ENCODE data around the gene FBLN2. TPM values are rescaled to one million over a fixed set of nuclear protein-coding genes. Genes with fewer than 3 reads are reported as not detected.

The FBLN2 gene
- total RNA-seq, 1 donor from 2014 or later: 94.3 TPM

DNA sequence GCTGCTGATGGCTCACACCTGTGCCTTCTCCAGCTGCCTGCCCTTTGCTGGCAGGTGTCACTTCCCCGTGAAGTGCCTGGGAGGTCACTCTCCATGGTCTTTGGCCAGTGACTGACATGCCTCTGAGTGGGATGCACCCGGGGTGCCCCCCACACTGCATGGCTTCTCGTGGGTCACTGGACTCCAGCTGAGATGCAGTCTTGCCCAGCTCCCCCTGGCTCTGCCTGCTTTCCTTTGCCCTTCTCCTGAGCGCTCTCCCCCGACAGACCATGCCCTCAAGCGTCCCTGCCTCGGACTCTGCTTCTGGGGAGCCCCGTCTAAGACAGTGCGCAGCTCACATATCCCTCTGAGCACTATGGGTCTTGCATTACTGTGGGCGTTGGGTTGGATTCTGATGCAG is 14.4 kb downstream of the FBLN2 start:
- no peaks in the 10 kb centered on the region for H3K27me3 ChIP-seq
- H3K4me1 ChIP-seq: peaks cover 60% of the 10 kb centered on the region
- H3K4me3 ChIP-seq: no peak overlapping the region
- DNase-seq (ENCODE audit: extremely low spot score in 2 of 2): no peak
- no peaks in the 10 kb centered on the region for H3K36me3 ChIP-seq
- H3K27ac ChIP-seq: peak overlapping the region; percentile 20
- H3K9me3 ChIP-seq: no peaks in the 10 kb centered on the region
- intact Hi-C loops (cut with DNase I): no loop called here
- TF ChIP-seq, protein P1, sequence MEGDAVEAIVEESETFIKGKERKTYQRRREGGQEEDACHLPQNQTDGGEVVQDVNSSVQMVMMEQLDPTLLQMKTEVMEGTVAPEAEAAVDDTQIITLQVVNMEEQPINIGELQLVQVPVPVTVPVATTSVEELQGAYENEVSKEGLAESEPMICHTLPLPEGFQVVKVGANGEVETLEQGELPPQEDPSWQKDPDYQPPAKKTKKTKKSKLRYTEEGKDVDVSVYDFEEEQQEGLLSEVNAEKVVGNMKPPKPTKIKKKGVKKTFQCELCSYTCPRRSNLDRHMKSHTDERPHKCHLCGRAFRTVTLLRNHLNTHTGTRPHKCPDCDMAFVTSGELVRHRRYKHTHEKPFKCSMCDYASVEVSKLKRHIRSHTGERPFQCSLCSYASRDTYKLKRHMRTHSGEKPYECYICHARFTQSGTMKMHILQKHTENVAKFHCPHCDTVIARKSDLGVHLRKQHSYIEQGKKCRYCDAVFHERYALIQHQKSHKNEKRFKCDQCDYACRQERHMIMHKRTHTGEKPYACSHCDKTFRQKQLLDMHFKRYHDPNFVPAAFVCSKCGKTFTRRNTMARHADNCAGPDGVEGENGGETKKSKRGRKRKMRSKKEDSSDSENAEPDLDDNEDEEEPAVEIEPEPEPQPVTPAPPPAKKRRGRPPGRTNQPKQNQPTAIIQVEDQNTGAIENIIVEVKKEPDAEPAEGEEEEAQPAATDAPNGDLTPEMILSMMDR (IDR thresholded peaks at IDR 0.05): no peak
- TF ChIP-seq POLR2AphosphoS5 (IDR thresholded peaks at IDR 0.05; ENCODE audit: insufficient read depth in 1 of 2, low read depth in 1 of 2) (no peak), POLR2A (IDR thresholded peaks at IDR 0.05) (no peak)

DNA sequence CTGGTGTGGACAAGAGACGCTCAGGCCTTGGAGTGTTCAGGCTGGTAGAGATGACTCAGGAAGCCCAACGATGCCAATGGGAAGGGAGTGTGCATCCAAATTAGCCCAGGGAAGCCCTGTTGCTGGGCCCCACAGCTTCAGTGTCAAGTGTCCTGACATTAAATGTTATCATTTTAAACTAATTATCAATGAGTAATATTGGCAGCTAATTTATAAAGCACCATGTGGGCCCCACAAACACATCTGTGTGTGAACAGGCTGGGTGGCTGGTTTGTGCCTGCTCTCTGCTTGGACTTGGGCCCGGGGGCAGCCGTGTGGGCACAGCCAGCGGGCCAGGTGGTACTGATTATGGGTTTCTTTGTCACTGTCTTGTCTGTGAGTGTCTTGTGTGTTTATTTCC is 15.0 kb downstream of the FBLN2 start:
- no peaks in the 10 kb centered on the region for H3K27me3 ChIP-seq
- no peak for DNase-seq (ENCODE audit: extremely low spot score in 2 of 2)
- no peaks in the 10 kb centered on the region for H3K9me3 ChIP-seq
- TF ChIP-seq POLR2A (IDR thresholded peaks at IDR 0.05): no peak
- TF ChIP-seq POLR2AphosphoS5 (IDR thresholded peaks at IDR 0.05; ENCODE audit: insufficient read depth in 1 of 2, low read depth in 1 of 2): no peak
- TF ChIP-seq, protein P1 (IDR thresholded peaks at IDR 0.05): no peak
- intact Hi-C loops (cut with DNase I): no loop called here
- peak overlapping the region; percentile 20 for H3K27ac ChIP-seq
- H3K4me3 ChIP-seq: no peak overlapping the region
- peaks cover 65% of the 10 kb centered on the region for H3K4me1 ChIP-seq
- no peaks in the 10 kb centered on the region for H3K36me3 ChIP-seq

DNA sequence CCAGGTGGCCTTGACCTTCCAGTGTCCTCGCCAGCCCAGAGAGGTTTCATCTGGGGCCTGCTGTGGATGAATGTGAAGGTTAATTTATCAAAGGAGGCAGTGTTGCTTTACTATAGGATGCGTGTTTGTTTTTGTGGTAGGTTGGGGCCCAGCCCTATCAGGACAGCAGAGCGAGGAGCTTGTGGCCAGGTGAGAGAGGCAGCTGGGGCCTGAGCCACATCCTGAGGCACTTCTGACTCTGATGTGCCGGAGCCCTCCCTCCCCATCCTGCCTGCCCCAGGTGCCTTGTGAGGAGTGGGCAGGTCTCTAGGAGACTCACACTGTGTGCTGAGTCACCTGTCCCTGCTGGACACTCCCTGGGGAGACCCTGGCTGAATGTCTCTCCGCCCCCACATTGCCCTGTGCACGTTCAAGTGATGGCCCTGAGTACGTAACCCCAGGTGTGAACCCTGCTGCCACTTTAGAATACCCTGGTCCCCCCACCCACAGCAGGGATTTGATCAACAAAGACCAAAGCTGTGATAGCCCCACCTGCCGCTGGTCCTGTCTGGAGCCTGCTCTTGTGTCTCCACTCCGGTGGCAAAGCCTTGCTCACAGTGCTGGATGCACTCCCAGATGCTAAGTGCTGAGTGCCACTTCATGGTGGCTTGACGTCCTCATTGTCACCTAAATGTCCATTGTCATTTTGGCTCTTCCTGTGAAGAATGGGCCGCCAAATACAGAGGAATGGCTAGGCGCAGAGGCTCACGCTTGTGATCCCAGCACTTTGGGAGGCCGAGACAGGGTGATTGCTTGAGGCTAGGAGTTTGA is 16.0 kb downstream of the FBLN2 start:
- H3K4me1 ChIP-seq: peaks cover 66% of the 10 kb centered on the region
- H3K27ac ChIP-seq: no peak overlapping the region
- no peaks in the 10 kb centered on the region for H3K36me3 ChIP-seq
- no peaks in the 10 kb centered on the region for H3K9me3 ChIP-seq
- H3K27me3 ChIP-seq: no peaks in the 10 kb centered on the region
- DNase-seq (ENCODE audit: extremely low spot score in 2 of 2): no peak
- TF ChIP-seq, protein P1 (IDR thresholded peaks at IDR 0.05): no peak
- no peak overlapping the region for H3K4me3 ChIP-seq
- intact Hi-C loops (cut with DNase I): no loop called here

DNA sequence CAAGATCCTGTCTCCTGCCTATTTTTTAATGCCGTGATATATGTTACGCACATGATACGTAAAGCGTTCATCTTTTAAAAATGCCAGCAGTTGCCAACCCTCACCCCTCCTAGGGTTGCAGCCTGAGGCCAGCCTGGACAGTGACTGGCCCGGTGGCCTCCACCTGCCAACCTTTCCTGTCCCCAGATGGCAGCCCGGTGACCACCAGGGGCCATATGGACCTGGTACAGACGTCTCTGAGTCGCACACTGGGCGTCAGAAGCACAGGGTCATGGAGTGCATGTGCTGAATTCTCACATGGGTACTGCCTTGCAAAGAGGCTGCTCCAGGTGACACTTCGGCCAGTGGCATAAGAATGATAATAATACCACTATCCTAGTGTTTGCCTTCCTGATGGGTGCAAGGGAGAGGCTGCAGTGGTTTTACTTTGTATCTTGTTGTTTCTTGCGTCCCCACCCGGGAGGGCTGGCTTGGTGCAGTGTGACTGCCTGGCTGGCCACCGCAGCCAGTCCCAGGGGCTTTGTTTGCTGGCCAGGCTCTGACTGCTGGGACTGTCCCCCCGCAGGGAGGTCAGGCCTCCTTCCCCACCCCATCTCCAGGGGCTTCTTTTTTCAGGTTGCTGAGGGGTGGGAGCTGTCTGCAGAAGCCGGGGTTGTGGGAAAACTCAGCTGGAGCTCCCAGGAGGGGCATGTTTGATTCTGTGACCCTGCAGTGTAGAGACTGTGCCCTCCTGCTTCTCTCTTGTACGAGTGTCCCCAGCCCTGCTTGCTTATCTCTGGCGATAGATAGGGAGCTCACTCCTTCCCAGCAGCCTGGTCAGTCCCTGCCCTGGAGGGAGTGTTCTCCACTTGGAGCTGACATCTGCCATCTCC is 16.9 kb downstream of the FBLN2 start:
- no peaks in the 10 kb centered on the region for H3K36me3 ChIP-seq
- H3K9me3 ChIP-seq: no peaks in the 10 kb centered on the region
- intact Hi-C loops (cut with DNase I): no loop called here
- peaks cover 63% of the 10 kb centered on the region for H3K4me1 ChIP-seq
- H3K27me3 ChIP-seq: no peaks in the 10 kb centered on the region
- H3K4me3 ChIP-seq: no peak overlapping the region
- TF ChIP-seq POLR2AphosphoS5 (IDR thresholded peaks at IDR 0.05; ENCODE audit: insufficient read depth in 1 of 2, low read depth in 1 of 2): no peak
- TF ChIP-seq POLR2A (IDR thresholded peaks at IDR 0.05): no peak
- TF ChIP-seq, protein P1 (IDR thresholded peaks at IDR 0.05): no peak
- DNase-seq (ENCODE audit: extremely low spot score in 2 of 2): no peak
- no peak overlapping the region for H3K27ac ChIP-seq

DNA sequence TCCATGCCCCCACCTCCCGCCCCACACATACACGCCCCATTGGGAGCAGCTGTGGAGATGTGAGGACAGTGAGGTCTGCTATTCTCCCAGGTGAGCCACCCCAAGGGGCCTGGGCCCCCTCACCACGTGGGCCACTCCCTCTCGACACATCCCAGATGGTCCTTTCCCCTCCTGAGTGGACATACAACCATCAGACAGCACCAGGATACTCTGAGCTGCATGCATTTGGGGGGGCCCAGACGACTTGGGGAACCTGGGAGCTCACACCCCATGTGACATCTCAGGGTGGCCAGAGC is 17.5 kb downstream of the FBLN2 start:
- intact Hi-C loops (cut with DNase I): no loop called here
- peaks cover 63% of the 10 kb centered on the region for H3K4me1 ChIP-seq
- H3K27ac ChIP-seq: no peak overlapping the region
- no peaks in the 10 kb centered on the region for H3K9me3 ChIP-seq
- H3K4me3 ChIP-seq: no peak overlapping the region
- H3K36me3 ChIP-seq: no peaks in the 10 kb centered on the region
- TF ChIP-seq, protein P1 (IDR thresholded peaks at IDR 0.05): no peak
- TF ChIP-seq POLR2AphosphoS5 (IDR thresholded peaks at IDR 0.05; ENCODE audit: insufficient read depth in 1 of 2, low read depth in 1 of 2): no peak
- TF ChIP-seq POLR2A (IDR thresholded peaks at IDR 0.05): no peak
- H3K27me3 ChIP-seq: no peaks in the 10 kb centered on the region
- DNase-seq (ENCODE audit: extremely low spot score in 2 of 2): no peak

All from vagina (tissue), 2 donors.